SK-N-SH (cell line): Measurements from ENCODE around the gene MAF. TPM values are rescaled to one million over a fixed set of nuclear protein-coding genes. Genes with fewer than 3 reads are reported as not detected.

Experiments used
- CTCF ChIA-PET: fragments of 300-600, 350-600 bp; formaldehyde crosslinking; extraction: SDS; loops from one replicate; lab custom pipeline; 2021; lab: Yijun Ruan, JAX
- POLR2A ChIA-PET: fragments of 350-600 bp; sonication (Branson Sonifier 250); formaldehyde crosslinking; extraction: SDS; loops from one replicate; lab custom pipeline; 2020; ENCODE audit warnings: antibody characterized with exemption, inconsistent platforms; lab: Yijun Ruan, JAX
- DNase-seq: peaks from one replicate; pipeline ENCODE4 v3.0.0; 2012
- H2AFZ ChIP-seq: fragments of 200-600 bp; sonication (generic); 2 replicates; pipeline ENCODE4 v1.8.1; 2016; ENCODE audit warnings: antibody characterized with exemption, mild to moderate bottlenecking, low read depth
- H3F3A ChIP-seq: fragments of 200-600 bp; sonication (generic); replicated peaks from 2 replicates; pipeline ENCODE3; 2016; ENCODE audit warnings: antibody characterized with exemption, mild to moderate bottlenecking; ENCODE audit not compliant: insufficient read depth
- H3K27ac ChIP-seq, 2 experiments: fragments of 200-500 bp in 1 of 2; fragments of 200-600 bp in 1 of 2; sonication (Bioruptor generic) in 1 of 2; sonication (generic), shearing (Covaris generic) in 1 of 2; 2 replicates each; pipeline versions ENCODE4 v1.5.1 to v1.6.1; 2014 to 2016; ENCODE audit warnings: low read depth in 2 of 2, inconsistent platforms in 1 of 2, low read length in 1 of 2, mild to moderate bottlenecking in 1 of 2, mixed read lengths in 1 of 2
- H3K27me3 ChIP-seq: fragments of 200-600 bp; sonication (generic), shearing (Covaris generic); 2 replicates; pipeline ENCODE4 v1.6.1; 2016; ENCODE audit warnings: mixed run types; ENCODE audit not compliant: insufficient read depth
- H3K36me3 ChIP-seq, 2 experiments: fragments of 200-500 bp in 1 of 2; fragments of 200-600 bp in 1 of 2; sonication (Bioruptor generic) in 1 of 2; sonication (generic) in 1 of 2; replicated peaks in 1 of 2; 2 replicates each; pipeline versions ENCODE3 to v1.5.1; 2014 to 2016; ENCODE audit warnings: low read length in 1 of 2, mild to moderate bottlenecking in 1 of 2; ENCODE audit not compliant: insufficient read depth in 2 of 2, control insufficient read depth in 1 of 2
- H3K4me1 ChIP-seq, 2 experiments: fragments of 200-500 bp in 1 of 2; fragments of 200-600 bp in 1 of 2; sonication (Bioruptor generic) in 1 of 2; sonication (generic), shearing (Covaris generic) in 1 of 2; 2 replicates each; pipeline versions ENCODE4 v1.5.1 to v1.6.1; 2014 to 2016; ENCODE audit warnings: low read depth in 1 of 2, low read length in 1 of 2, mixed run types in 1 of 2; ENCODE audit not compliant: insufficient read depth in 2 of 2, control insufficient read depth in 1 of 2
- H3K4me2 ChIP-seq: fragments of 200-600 bp; sonication (generic), shearing (Covaris generic); 2 replicates; pipeline ENCODE4 v1.6.1; 2017; ENCODE audit warnings: mixed run types
- H3K4me3 ChIP-seq, 2 experiments: fragments of 200-500 bp in 1 of 2; fragments of 200-600 bp in 1 of 2; sonication (Bioruptor generic) in 1 of 2; sonication (generic), shearing (Covaris generic) in 1 of 2; 2 replicates each; pipeline versions ENCODE4 v1.5.1 to v1.8.1; 2014 to 2016; ENCODE audit warnings: low read depth in 2 of 2, inconsistent platforms in 1 of 2, low read length in 1 of 2, mild to moderate bottlenecking in 1 of 2, mixed read lengths in 1 of 2, moderate library complexity in 1 of 2
- H3K79me2 ChIP-seq: fragments of 200-600 bp; sonication (generic); 2 replicates; pipeline ENCODE4 v1.8.1; 2017; ENCODE audit warnings: mild to moderate bottlenecking; ENCODE audit not compliant: insufficient read depth
- H3K9ac ChIP-seq: fragments of 200-600 bp; sonication (generic); 2 replicates; pipeline ENCODE4 v1.6.1; 2017; ENCODE audit warnings: mixed run types
- H3K9me2 ChIP-seq: fragments of 200-600 bp; sonication (generic); 2 replicates; pipeline ENCODE4 v1.6.1; 2017; ENCODE audit warnings: mixed run types
- H3K9me3 ChIP-seq: fragments of 200-600 bp; sonication (generic); 2 replicates; pipeline ENCODE4 v1.6.1; 2017; ENCODE audit warnings: mixed run types, mild to moderate bottlenecking, moderate library complexity
- H4K20me1 ChIP-seq: fragments of 200-600 bp; sonication (generic); 2 replicates; pipeline ENCODE4 v1.6.1; 2017; ENCODE audit warnings: mild to moderate bottlenecking, mixed run types; ENCODE audit not compliant: insufficient read depth
- CHD2 ChIP-seq: fragments of 150-350 bp; IDR thresholded peaks from 2 replicates; pipeline ENCODE4 v1.6.1; 2018; ENCODE audit warnings: low read length; ENCODE audit not compliant: partially characterized antibody
- ELF1 ChIP-seq: IDR thresholded peaks from 2 replicates; pipeline ENCODE4 v1.4.0; 2012
- EP300 ChIP-seq, 2 experiments: IDR thresholded peaks; 2 replicates each; pipeline versions ENCODE4 v1.4.0 to v1.6.1; 2012; ENCODE audit warnings: borderline replicate concordance in 1 of 2, low read depth in 1 of 2, low read length in 1 of 2
- GABPA ChIP-seq: IDR thresholded peaks from 2 replicates; pipeline ENCODE4 v1.4.0; 2012; ENCODE audit warnings: low read depth, mild to moderate bottlenecking
- MEF2A ChIP-seq: IDR thresholded peaks from 2 replicates; pipeline ENCODE4 v1.4.0; 2012; ENCODE audit warnings: low read depth, borderline replicate concordance
- MXI1 ChIP-seq: IDR thresholded peaks from 2 replicates; pipeline ENCODE4 v1.6.1; 2012; ENCODE audit warnings: mild to moderate bottlenecking, low read depth, low read length, improper control_type of control experiment
- NRF1 ChIP-seq: IDR thresholded peaks from 2 replicates; pipeline ENCODE4 v1.6.1; 2012; ENCODE audit warnings: low read depth, mild to moderate bottlenecking, low read length
- POLR2AphosphoS5 ChIP-seq: IDR thresholded peaks from 2 replicates; pipeline ENCODE4 v1.6.1; 2012; ENCODE audit warnings: low read depth, low read length
- RXRA ChIP-seq: IDR thresholded peaks from 2 replicates; pipeline ENCODE4 v1.4.0; 2012; ENCODE audit warnings: low read depth, mild to moderate bottlenecking, borderline replicate concordance
- WGBS: methylation state at CpG from one replicate; pipeline ENCODE4 v1.1.6; 2017; ENCODE audit warnings: low lambda C conversion rate; 5-methylcytosine and 5-hydroxymethylcytosine counted together
- polyA plus RNA-seq, 3 experiments: library from polyadenylated mRNA; depleted of rRNA; stranded (reverse); fragments of >200 nt; gene quantifications; 2 replicates each; pipeline ENCODE4 v1.2.3, GENCODE V29; 2012
- TF ChIP-seq, protein P1 (sequence below): IDR thresholded peaks from 2 replicates; pipeline ENCODE4 v1.6.1; 2012; ENCODE audit warnings: mild to moderate bottlenecking, low read depth, low read length, moderate library complexity
- TF ChIP-seq, protein P2 (sequence below): IDR thresholded peaks from 2 replicates; pipeline ENCODE4; 2012
- TF ChIP-seq, protein P3 (sequence below): IDR thresholded peaks from 2 replicates; pipeline ENCODE4 v1.4.0; 2012; ENCODE audit warnings: low read depth, borderline replicate concordance
- TF ChIP-seq, protein P4 (sequence below): fragments of 150-350 bp; IDR thresholded peaks from 2 replicates; pipeline ENCODE4 v1.6.1; 2016; ENCODE audit warnings: mild to moderate bottlenecking, low read depth, low read length

MAF gene
- polyA plus RNA-seq, 1 of the 3 experiments (the other 2 are of a cell fraction): 0.23 TPM

DNA sequence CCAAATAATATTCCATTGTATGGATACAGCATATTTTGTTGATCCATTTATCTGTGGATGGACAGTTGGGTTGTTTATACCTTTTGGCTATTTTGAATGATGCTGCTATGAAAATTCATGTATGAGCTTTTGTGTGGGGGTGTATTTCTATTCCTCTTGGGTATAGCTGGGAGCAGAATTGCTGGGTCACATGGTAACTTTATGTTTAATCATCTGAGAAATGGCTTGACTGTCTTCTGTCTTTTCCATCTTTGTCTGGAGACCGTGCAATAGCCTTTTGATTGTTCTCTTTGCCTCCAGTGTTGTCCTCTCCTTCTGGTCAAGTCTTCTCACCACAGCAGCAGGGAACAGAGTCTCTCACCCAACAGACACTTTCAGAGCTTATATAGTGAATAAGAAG, 20.5 kb upstream of the MAF start:
- DNase-seq: no peak
- WGBS: 6% methylated on average over 1 of the region's 1 CpG

DNA sequence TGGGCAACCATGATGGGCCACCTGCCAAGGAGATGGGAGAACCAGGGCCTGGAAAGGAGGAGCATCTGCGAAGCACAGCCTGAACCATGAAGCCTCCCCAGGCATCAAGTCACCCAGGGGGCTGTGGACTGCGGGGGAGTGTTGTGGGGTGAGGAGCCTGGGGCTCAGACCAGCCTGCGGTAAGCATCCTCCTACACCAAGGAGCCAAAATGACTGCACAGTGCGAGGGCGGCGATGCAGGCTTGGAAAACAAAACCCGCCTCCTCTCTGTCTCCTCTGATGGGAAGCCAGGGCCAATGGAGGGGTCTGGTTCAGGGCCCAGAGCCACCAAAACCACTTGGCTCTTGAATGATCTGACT, 18.1 kb upstream of the MAF start:
- Histone ChIP-seq H3F3A (no peaks in the 10 kb centered on the region), H3K9me3 (no peaks in the 10 kb centered on the region), H3K79me2 (no peaks in the 10 kb centered on the region), H4K20me1 (no peaks in the 10 kb centered on the region), H3K4me2 (no peak overlapping the region), H3K9me2 (no peaks in the 10 kb centered on the region), H3K36me3 (no peaks in the 10 kb centered on the region), H3K4me1 (no peaks in the 10 kb centered on the region; a peak in 1 of 4 replicates), H3K4me3 (no peak overlapping the region), H2AFZ (no peak overlapping the region), H3K9ac (no peak overlapping the region), H3K27ac (no peak overlapping the region), H3K27me3 (no peaks in the 10 kb centered on the region)
- POLR2A ChIA-PET: no interaction called here
- DNase-seq: no peak
- no peak for TF ChIP-seq MEF2A
- TF ChIP-seq EP300 (IDR thresholded peaks at IDR 0.05; ENCODE audit: borderline replicate concordance in 1 of 2, low read depth in 1 of 2, low read length in 1 of 2): no peak
- no peak for TF ChIP-seq MXI1
- TF ChIP-seq RXRA: no peak
- TF ChIP-seq, protein P1, sequence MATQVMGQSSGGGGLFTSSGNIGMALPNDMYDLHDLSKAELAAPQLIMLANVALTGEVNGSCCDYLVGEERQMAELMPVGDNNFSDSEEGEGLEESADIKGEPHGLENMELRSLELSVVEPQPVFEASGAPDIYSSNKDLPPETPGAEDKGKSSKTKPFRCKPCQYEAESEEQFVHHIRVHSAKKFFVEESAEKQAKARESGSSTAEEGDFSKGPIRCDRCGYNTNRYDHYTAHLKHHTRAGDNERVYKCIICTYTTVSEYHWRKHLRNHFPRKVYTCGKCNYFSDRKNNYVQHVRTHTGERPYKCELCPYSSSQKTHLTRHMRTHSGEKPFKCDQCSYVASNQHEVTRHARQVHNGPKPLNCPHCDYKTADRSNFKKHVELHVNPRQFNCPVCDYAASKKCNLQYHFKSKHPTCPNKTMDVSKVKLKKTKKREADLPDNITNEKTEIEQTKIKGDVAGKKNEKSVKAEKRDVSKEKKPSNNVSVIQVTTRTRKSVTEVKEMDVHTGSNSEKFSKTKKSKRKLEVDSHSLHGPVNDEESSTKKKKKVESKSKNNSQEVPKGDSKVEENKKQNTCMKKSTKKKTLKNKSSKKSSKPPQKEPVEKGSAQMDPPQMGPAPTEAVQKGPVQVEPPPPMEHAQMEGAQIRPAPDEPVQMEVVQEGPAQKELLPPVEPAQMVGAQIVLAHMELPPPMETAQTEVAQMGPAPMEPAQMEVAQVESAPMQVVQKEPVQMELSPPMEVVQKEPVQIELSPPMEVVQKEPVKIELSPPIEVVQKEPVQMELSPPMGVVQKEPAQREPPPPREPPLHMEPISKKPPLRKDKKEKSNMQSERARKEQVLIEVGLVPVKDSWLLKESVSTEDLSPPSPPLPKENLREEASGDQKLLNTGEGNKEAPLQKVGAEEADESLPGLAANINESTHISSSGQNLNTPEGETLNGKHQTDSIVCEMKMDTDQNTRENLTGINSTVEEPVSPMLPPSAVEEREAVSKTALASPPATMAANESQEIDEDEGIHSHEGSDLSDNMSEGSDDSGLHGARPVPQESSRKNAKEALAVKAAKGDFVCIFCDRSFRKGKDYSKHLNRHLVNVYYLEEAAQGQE: no peak
- no peak for TF ChIP-seq NRF1
- TF ChIP-seq, protein P2, sequence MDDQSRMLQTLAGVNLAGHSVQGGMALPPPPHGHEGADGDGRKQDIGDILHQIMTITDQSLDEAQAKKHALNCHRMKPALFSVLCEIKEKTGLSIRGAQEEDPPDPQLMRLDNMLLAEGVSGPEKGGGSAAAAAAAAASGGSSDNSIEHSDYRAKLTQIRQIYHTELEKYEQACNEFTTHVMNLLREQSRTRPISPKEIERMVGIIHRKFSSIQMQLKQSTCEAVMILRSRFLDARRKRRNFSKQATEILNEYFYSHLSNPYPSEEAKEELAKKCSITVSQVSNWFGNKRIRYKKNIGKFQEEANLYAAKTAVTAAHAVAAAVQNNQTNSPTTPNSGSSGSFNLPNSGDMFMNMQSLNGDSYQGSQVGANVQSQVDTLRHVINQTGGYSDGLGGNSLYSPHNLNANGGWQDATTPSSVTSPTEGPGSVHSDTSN: no peak
- no peak for TF ChIP-seq GABPA
- TF ChIP-seq CHD2: no peak
- TF ChIP-seq, protein P3, sequence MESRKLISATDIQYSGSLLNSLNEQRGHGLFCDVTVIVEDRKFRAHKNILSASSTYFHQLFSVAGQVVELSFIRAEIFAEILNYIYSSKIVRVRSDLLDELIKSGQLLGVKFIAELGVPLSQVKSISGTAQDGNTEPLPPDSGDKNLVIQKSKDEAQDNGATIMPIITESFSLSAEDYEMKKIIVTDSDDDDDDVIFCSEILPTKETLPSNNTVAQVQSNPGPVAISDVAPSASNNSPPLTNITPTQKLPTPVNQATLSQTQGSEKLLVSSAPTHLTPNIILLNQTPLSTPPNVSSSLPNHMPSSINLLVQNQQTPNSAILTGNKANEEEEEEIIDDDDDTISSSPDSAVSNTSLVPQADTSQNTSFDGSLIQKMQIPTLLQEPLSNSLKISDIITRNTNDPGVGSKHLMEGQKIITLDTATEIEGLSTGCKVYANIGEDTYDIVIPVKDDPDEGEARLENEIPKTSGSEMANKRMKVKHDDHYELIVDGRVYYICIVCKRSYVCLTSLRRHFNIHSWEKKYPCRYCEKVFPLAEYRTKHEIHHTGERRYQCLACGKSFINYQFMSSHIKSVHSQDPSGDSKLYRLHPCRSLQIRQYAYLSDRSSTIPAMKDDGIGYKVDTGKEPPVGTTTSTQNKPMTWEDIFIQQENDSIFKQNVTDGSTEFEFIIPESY: no peak
- TF ChIP-seq POLR2AphosphoS5: no peak
- TF ChIP-seq, protein P4, sequence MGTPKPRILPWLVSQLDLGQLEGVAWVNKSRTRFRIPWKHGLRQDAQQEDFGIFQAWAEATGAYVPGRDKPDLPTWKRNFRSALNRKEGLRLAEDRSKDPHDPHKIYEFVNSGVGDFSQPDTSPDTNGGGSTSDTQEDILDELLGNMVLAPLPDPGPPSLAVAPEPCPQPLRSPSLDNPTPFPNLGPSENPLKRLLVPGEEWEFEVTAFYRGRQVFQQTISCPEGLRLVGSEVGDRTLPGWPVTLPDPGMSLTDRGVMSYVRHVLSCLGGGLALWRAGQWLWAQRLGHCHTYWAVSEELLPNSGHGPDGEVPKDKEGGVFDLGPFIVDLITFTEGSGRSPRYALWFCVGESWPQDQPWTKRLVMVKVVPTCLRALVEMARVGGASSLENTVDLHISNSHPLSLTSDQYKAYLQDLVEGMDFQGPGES: no peak
- CTCF ChIA-PET: no interaction called here
- WGBS: 54% methylated on average over 7 of the region's 7 CpGs

More for the DNA sequence above, 20.5 kb upstream of the MAF start:
- Histone ChIP-seq H3K79me2 (no peaks in the 10 kb centered on the region), H3K36me3 (no peaks in the 10 kb centered on the region)
- TF ChIP-seq ELF1: no peak
- TF ChIP-seq, all 33 proteins: peak for 0
- H2AFZ ChIP-seq: no peak overlapping the region
- ChIA-PET POLR2A (no interaction called here), CTCF (interaction anchor here (0.7 kb wide), 1 partner anchor 22 kb away, joined by 3 read pairs; no protein-coding TSS in a partner anchor)
- no peaks in the 10 kb centered on the region for H3K9me2 ChIP-seq
- no peaks in the 10 kb centered on the region for H3K27me3 ChIP-seq
- no peak overlapping the region for H3K27ac ChIP-seq
- H3K9ac ChIP-seq: no peak overlapping the region
- H4K20me1 ChIP-seq: no peaks in the 10 kb centered on the region
- no peak overlapping the region for H3K4me3 ChIP-seq
- no peaks in the 10 kb centered on the region; a peak in 1 of 4 replicates for H3K4me1 ChIP-seq
- H3K4me2 ChIP-seq: no peak overlapping the region
- H3F3A ChIP-seq: no peaks in the 10 kb centered on the region
- H3K9me3 ChIP-seq: no peaks in the 10 kb centered on the region
